SK-N-SH treated with all-trans-retinoic acid at 6 μM for 48 hours (cell line): ENCODE results near the gene TNS1.

Experiments
- ATAC-seq: fragments of 200-7000 bp; cut with Tn5 transposase; 3 replicates; pipeline ENCODE4 v1.9.1; 2020; ENCODE audit warnings: mild to moderate bottlenecking, moderate library complexity
- ARNTL ChIP-seq: fragments of 450-650 bp; formaldehyde crosslinking; IDR thresholded peaks from 2 replicates; pipeline ENCODE4 v1.5.0; 2020; ENCODE audit warnings: low read depth, mild to moderate bottlenecking, moderate library complexity, borderline replicate concordance
- BACH2 ChIP-seq: fragments of 250-450 bp; sonication (Bioruptor Pico); IDR thresholded peaks from 2 replicates; pipeline ENCODE4 v1.9.0; 2021; ENCODE audit warnings: mild to moderate bottlenecking, borderline replicate concordance
- CSDC2 ChIP-seq: fragments of 250-450 bp; sonication (Bioruptor Pico); IDR thresholded peaks from 2 replicates; pipeline ENCODE4 v1.5.0; 2020; ENCODE audit warnings: mild to moderate bottlenecking, moderate library complexity
- ESRRG ChIP-seq: fragments of 250-450 bp; sonication (Bioruptor Pico); IDR thresholded peaks from 2 replicates; pipeline ENCODE4 v1.6.1; 2021; ENCODE audit warnings: mild to moderate bottlenecking
- GLIS3 ChIP-seq: fragments of 250-450 bp; sonication (Bioruptor Pico); IDR thresholded peaks from 2 replicates; pipeline ENCODE4 v1.5.0; 2020; ENCODE audit warnings: mild to moderate bottlenecking, moderate library complexity
- ISL1 ChIP-seq: fragments of 250-450 bp; sonication (Bioruptor Pico); IDR thresholded peaks from 2 replicates; pipeline ENCODE4 v2.1.2; 2022; ENCODE audit warnings: mild to moderate bottlenecking, moderate library complexity
- OSR1 ChIP-seq: fragments of 250-450 bp; sonication (Bioruptor Pico); IDR thresholded peaks from 2 replicates; pipeline ENCODE4 v1.8.0; 2022; ENCODE audit warnings: moderate library complexity, mild to moderate bottlenecking, inconsistent platforms
- PPARA ChIP-seq: fragments of 250-450 bp; sonication (Bioruptor Pico); IDR thresholded peaks from 2 replicates; pipeline ENCODE4 v1.5.0; 2020; ENCODE audit warnings: mild to moderate bottlenecking, borderline replicate concordance
- RARB ChIP-seq: fragments of 250-450 bp; sonication (Bioruptor Pico); IDR thresholded peaks from 2 replicates; pipeline ENCODE4 v1.8.0; 2021; ENCODE audit warnings: mild to moderate bottlenecking, moderate library complexity
- SNAI2 ChIP-seq: fragments of 250-450 bp; sonication (Bioruptor Pico); IDR thresholded peaks from 2 replicates; pipeline ENCODE4 v1.5.0; 2020; ENCODE audit warnings: mild to moderate bottlenecking, moderate library complexity
- TCF4 ChIP-seq: fragments of 250-450 bp; sonication (Bioruptor Pico); IDR thresholded peaks from 2 replicates; pipeline ENCODE4 v1.8.0; 2021; ENCODE audit warnings: mild to moderate bottlenecking, moderate library complexity, borderline replicate concordance
- TOX ChIP-seq: fragments of 250-450 bp; sonication (Bioruptor Pico); IDR thresholded peaks from 2 replicates; pipeline ENCODE4 v1.8.0; 2021; ENCODE audit warnings: mild to moderate bottlenecking, moderate library complexity, borderline replicate concordance
- ZC3H10 ChIP-seq: fragments of 250-450 bp; sonication (Bioruptor Pico); IDR thresholded peaks from 2 replicates; pipeline ENCODE4 v1.5.1; 2021; ENCODE audit warnings: mild to moderate bottlenecking, moderate library complexity
- ZFP3 ChIP-seq: fragments of 250-450 bp; sonication (Bioruptor Pico); IDR thresholded peaks from 2 replicates; pipeline ENCODE4 v1.5.0; 2020; ENCODE audit warnings: mild to moderate bottlenecking, moderate library complexity
- ZFP30 ChIP-seq: fragments of 450-650 bp; formaldehyde crosslinking; IDR thresholded peaks from 2 replicates; pipeline ENCODE4 v1.5.0; 2022; ENCODE audit warnings: mild to moderate bottlenecking, moderate library complexity
- ZNF565 ChIP-seq: fragments of 450-650 bp; formaldehyde crosslinking; conservative IDR thresholded peaks from 2 replicates; pipeline ENCODE4 v1.5.0; 2020; ENCODE audit warnings: low read depth, mild to moderate bottlenecking, moderate library complexity
- ZNF70 ChIP-seq: fragments of 450-650 bp; formaldehyde crosslinking; IDR thresholded peaks from 2 replicates; pipeline ENCODE4 v1.5.0; 2020; ENCODE audit warnings: mild to moderate bottlenecking, moderate library complexity
- ZNF8 ChIP-seq: fragments of 450-650 bp; formaldehyde crosslinking; IDR thresholded peaks from 2 replicates; pipeline ENCODE4 v1.5.0; 2020; ENCODE audit warnings: mild to moderate bottlenecking, moderate library complexity
- TF ChIP-seq, protein P1 (sequence below): fragments of 250-450 bp; sonication (Bioruptor Pico); IDR thresholded peaks from 2 replicates; pipeline ENCODE4 v1.8.0; 2021; ENCODE audit warnings: low read depth, mild to moderate bottlenecking, moderate library complexity, borderline replicate concordance
- TF ChIP-seq, protein P2 (sequence below): fragments of 250-450 bp; sonication (Bioruptor Pico); IDR thresholded peaks from 2 replicates; pipeline ENCODE4 v1.5.0; 2020; ENCODE audit warnings: mild to moderate bottlenecking, moderate library complexity
- TF ChIP-seq, protein P3 (sequence below): fragments of 250-450 bp; sonication (Bioruptor Pico); IDR thresholded peaks from 2 replicates; pipeline ENCODE4 v1.5.1; 2021; ENCODE audit warnings: mild to moderate bottlenecking, moderate library complexity
- TF ChIP-seq, protein P4 (sequence below): fragments of 250-450 bp; sonication (Bioruptor Pico); IDR thresholded peaks from 2 replicates; pipeline ENCODE4 v1.8.0; 2020; ENCODE audit warnings: mild to moderate bottlenecking, moderate library complexity, borderline replicate concordance

Gene TNS1

DNA sequence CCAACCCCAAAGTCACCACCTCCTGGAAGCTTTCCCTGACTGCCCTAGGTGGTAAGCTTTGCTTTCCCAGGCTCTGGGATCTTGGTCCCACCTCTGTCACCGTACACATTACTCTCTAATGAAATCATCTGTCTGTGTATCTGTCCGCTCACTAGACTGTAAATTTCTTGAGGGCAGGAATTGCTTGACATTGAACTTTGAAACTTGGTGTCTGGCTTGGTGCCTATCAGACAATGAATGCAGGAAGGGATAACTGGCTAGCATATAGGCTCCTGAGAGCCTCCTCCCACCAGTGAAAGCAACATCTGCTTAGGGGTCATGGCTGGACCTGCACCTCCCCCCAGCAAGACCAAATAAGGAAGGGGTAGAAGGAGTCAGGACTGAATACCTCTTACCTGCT lies 155.7 kb downstream of the TNS1 start:
- ATAC-seq = no peak
- TF ChIP-seq ZNF8 (CRISPR knock-in tag) (no peak), SNAI2 (CRISPR knock-in tag) (no peak), GLIS3 (CRISPR knock-in tag) (no peak), OSR1 (no peak), ZFP3 (CRISPR knock-in tag) (no peak), ISL1 (CRISPR knock-in tag) (no peak), PPARA (CRISPR knock-in tag) (no peak), CSDC2 (no peak), ZFP30 (CRISPR knock-in tag) (no peak), ESRRG (CRISPR knock-in tag) (no peak)
- TF ChIP-seq, protein P1, sequence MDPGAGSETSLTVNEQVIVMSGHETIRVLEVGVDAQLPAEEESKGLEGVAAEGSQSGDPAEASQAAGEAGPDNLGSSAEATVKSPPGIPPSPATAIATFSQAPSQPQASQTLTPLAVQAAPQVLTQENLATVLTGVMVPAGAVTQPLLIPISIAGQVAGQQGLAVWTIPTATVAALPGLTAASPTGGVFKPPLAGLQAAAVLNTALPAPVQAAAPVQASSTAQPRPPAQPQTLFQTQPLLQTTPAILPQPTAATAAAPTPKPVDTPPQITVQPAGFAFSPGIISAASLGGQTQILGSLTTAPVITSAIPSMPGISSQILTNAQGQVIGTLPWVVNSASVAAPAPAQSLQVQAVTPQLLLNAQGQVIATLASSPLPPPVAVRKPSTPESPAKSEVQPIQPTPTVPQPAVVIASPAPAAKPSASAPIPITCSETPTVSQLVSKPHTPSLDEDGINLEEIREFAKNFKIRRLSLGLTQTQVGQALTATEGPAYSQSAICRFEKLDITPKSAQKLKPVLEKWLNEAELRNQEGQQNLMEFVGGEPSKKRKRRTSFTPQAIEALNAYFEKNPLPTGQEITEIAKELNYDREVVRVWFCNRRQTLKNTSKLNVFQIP (CRISPR knock-in tag) = no peak
- TF ChIP-seq, protein P2, sequence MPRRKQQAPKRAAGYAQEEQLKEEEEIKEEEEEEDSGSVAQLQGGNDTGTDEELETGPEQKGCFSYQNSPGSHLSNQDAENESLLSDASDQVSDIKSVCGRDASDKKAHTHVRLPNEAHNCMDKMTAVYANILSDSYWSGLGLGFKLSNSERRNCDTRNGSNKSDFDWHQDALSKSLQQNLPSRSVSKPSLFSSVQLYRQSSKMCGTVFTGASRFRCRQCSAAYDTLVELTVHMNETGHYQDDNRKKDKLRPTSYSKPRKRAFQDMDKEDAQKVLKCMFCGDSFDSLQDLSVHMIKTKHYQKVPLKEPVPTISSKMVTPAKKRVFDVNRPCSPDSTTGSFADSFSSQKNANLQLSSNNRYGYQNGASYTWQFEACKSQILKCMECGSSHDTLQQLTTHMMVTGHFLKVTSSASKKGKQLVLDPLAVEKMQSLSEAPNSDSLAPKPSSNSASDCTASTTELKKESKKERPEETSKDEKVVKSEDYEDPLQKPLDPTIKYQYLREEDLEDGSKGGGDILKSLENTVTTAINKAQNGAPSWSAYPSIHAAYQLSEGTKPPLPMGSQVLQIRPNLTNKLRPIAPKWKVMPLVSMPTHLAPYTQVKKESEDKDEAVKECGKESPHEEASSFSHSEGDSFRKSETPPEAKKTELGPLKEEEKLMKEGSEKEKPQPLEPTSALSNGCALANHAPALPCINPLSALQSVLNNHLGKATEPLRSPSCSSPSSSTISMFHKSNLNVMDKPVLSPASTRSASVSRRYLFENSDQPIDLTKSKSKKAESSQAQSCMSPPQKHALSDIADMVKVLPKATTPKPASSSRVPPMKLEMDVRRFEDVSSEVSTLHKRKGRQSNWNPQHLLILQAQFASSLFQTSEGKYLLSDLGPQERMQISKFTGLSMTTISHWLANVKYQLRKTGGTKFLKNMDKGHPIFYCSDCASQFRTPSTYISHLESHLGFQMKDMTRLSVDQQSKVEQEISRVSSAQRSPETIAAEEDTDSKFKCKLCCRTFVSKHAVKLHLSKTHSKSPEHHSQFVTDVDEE (CRISPR knock-in tag) = no peak
- TF ChIP-seq, protein P3, sequence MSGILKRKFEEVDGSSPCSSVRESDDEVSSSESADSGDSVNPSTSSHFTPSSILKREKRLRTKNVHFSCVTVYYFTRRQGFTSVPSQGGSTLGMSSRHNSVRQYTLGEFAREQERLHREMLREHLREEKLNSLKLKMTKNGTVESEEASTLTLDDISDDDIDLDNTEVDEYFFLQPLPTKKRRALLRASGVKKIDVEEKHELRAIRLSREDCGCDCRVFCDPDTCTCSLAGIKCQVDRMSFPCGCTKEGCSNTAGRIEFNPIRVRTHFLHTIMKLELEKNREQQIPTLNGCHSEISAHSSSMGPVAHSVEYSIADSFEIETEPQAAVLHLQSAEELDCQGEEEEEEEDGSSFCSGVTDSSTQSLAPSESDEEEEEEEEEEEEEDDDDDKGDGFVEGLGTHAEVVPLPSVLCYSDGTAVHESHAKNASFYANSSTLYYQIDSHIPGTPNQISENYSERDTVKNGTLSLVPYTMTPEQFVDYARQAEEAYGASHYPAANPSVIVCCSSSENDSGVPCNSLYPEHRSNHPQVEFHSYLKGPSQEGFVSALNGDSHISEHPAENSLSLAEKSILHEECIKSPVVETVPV (CRISPR knock-in tag) = no peak
- TF ChIP-seq, protein P4, sequence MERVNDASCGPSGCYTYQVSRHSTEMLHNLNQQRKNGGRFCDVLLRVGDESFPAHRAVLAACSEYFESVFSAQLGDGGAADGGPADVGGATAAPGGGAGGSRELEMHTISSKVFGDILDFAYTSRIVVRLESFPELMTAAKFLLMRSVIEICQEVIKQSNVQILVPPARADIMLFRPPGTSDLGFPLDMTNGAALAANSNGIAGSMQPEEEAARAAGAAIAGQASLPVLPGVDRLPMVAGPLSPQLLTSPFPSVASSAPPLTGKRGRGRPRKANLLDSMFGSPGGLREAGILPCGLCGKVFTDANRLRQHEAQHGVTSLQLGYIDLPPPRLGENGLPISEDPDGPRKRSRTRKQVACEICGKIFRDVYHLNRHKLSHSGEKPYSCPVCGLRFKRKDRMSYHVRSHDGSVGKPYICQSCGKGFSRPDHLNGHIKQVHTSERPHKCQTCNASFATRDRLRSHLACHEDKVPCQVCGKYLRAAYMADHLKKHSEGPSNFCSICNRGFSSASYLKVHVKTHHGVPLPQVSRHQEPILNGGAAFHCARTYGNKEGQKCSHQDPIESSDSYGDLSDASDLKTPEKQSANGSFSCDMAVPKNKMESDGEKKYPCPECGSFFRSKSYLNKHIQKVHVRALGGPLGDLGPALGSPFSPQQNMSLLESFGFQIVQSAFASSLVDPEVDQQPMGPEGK (CRISPR knock-in tag) = no peak

DNA sequence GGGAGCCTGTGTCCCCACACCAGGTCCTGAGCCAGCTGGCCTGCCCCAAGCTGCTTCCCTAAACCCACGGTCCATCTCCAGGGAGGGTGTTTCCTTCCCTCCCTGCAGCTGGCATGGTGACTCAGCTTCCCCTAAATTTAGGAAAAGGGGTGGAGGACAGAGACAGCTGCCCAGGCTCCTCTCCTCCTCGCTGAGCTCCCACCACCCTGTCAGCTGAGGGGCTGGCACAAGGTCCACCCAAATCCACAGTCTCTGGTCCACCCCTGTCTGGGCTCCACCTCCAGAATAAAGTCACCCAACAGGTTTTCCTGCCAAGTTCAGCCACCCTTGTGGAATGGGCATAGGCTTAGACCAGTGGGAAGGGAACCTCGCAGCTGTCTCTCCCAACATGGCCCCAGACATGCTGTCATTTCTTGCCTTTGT lies 156.5 kb downstream of the TNS1 start:
- TF ChIP-seq PPARA (CRISPR knock-in tag) = no peak
- TF ChIP-seq OSR1 = no peak
- TF ChIP-seq ZNF70 (CRISPR knock-in tag) = no peak
- TF ChIP-seq, protein P4 (CRISPR knock-in tag) = no peak
- TF ChIP-seq, protein P3 (CRISPR knock-in tag) = no peak
- TF ChIP-seq ZNF8 (CRISPR knock-in tag) = no peak
- TF ChIP-seq ZNF565 (CRISPR knock-in tag) = no peak
- no peak for TF ChIP-seq ZC3H10 (CRISPR knock-in tag)
- TF ChIP-seq ZFP30 (CRISPR knock-in tag) = no peak
- no peak for TF ChIP-seq ARNTL (CRISPR knock-in tag)
- no peak for ATAC-seq

DNA sequence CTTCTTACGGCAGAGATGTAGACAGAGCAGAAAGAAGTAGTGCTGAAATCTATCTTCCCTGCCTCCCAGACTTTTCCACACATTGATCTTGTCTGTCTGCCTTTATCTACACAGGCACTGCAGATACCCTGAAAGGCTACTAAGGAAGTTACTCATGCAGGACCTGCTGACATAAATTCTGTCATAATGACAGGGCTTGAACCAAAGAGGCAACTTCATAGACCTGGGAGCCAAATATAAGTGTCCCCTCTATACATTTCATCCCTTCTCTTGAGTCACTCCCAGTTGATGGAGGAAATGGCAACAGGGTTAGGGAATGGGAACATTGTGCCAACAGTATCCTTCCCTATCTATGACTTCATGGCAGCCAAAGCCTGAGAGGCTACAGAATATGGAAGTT lies 157.5 kb downstream of the TNS1 start:
- no peak for ATAC-seq
- TF ChIP-seq OSR1 (no peak), BACH2 (CRISPR knock-in tag) (no peak), RARB (CRISPR knock-in tag) (no peak), ESRRG (CRISPR knock-in tag) (no peak), GLIS3 (CRISPR knock-in tag) (no peak), ZNF70 (CRISPR knock-in tag) (no peak), TCF4 (CRISPR knock-in tag) (no peak), TOX (CRISPR knock-in tag) (no peak), ZFP30 (CRISPR knock-in tag) (no peak)
- TF ChIP-seq, protein P2 (CRISPR knock-in tag) = no peak
- TF ChIP-seq, protein P1 (CRISPR knock-in tag) = no peak
